Fibroblast of skin of right biceps (primary cell): Measurements from ENCODE around the gene TSPAN31.

Experiments used
- DNase-seq: peaks from one replicate; pipeline ENCODE4 v3.0.0-alpha.2; 2013

Gene TSPAN31

GRCh38 chr12:57722716-57723629 is 21.9 kb upstream of the TSPAN31 start:
- DNase-seq: no peak

- no peak for DNase-seq
Measured at GRCh38 chr12:57723630-57723962, 21.2 kb upstream of the TSPAN31 start.

- DNase-seq: no peak
Measured at GRCh38 chr12:57724003-57724935, 20.6 kb upstream of the TSPAN31 start.

- DNase-seq: no peak
Measured at GRCh38 chr12:57724936-57725740, 19.7 kb upstream of the TSPAN31 start.

- no peak for DNase-seq
Measured at GRCh38 chr12:57725851-57726150, 19.0 kb upstream of the TSPAN31 start.

GRCh38 chr12:57726151-57726883 is 18.5 kb upstream of the TSPAN31 start:
- DNase-seq: peak; percentile 88

GRCh38 chr12:57726884-57727757 is 17.7 kb upstream of the TSPAN31 start:
- no peak for DNase-seq

- no peak for DNase-seq
Measured at GRCh38 chr12:57727758-57728395, 17.0 kb upstream of the TSPAN31 start.

GRCh38 chr12:57729321-57729844 is 15.5 kb upstream of the TSPAN31 start:
- DNase-seq: no peak

GRCh38 chr12:57730336-57731067 is 14.3 kb upstream of the TSPAN31 start:
- DNase-seq: no peak

- DNase-seq: no peak
Measured at GRCh38 chr12:57731411-57732080, 13.3 kb upstream of the TSPAN31 start.

GRCh38 chr12:57732270-57732669 is 12.6 kb upstream of the TSPAN31 start:
- DNase-seq: no peak

- DNase-seq: no peak
Measured at GRCh38 chr12:57732726-57733593, 11.9 kb upstream of the TSPAN31 start.

- DNase-seq: no peak
Measured at GRCh38 chr12:57733928-57734327, 10.9 kb upstream of the TSPAN31 start.

- DNase-seq: no peak
Measured at GRCh38 chr12:57734591-57734990, 10.2 kb upstream of the TSPAN31 start.

GRCh38 chr12:57735198-57735855 is 9.5 kb upstream of the TSPAN31 start:
- DNase-seq: no peak

- DNase-seq: peak; percentile 30
Measured at GRCh38 chr12:57735952-57736740, 8.7 kb upstream of the TSPAN31 start.
